Keratinocyte (primary cell): ENCODE measurements around the gene TMEM208. TPM values are rescaled to one million over a fixed set of nuclear protein-coding genes. Genes with fewer than 3 reads are reported as not detected.

Experiments used
- DNase-seq: peaks from one replicate; pipeline ENCODE4 v3.0.0-alpha.2; 2011; ENCODE audit warnings: low read depth, missing footprints, low spot score
- FAIRE-seq: peaks from 2 replicates; lab custom pipeline; 2011; peaks lifted over from hg19 to GRCh38; lab: Jason Lieb, UNC
- H2AFZ ChIP-seq: 2 replicates; pipeline ENCODE4 v1.6.0; 2012; ENCODE audit warnings: low read length, control low read depth, inconsistent platforms; ENCODE audit not compliant: control insufficient read depth
- H3K27ac ChIP-seq: 2 replicates; pipeline ENCODE4 v1.5.1; 2011; ENCODE audit warnings: low read length; ENCODE audit not compliant: control insufficient read depth, insufficient read depth
- H3K27me3 ChIP-seq: 3 replicates; pipeline ENCODE4 v1.6.0; 2011; ENCODE audit warnings: low read length; ENCODE audit not compliant: control insufficient read depth, insufficient read depth; ENCODE audit errors: extremely low read depth
- H3K36me3 ChIP-seq, 2 experiments: 2 replicates in 1 of 2; 3 replicates in 1 of 2; pipeline ENCODE4 v1.5.1; 2011; ENCODE audit warnings: low read length in 2 of 2, mild to moderate bottlenecking in 1 of 2; ENCODE audit not compliant: control insufficient read depth in 2 of 2, insufficient read depth in 2 of 2; ENCODE audit errors: extremely low read depth in 1 of 2
- H3K4me1 ChIP-seq: 3 replicates; pipeline ENCODE4 v1.5.1; 2011; ENCODE audit warnings: low read length; ENCODE audit not compliant: control insufficient read depth, insufficient read depth; ENCODE audit errors: extremely low read depth
- H3K4me2 ChIP-seq: 3 replicates; pipeline ENCODE4 v1.6.0; 2011; ENCODE audit warnings: low read depth, low read length; ENCODE audit not compliant: control insufficient read depth, insufficient read depth; ENCODE audit errors: extremely low read depth
- H3K4me3 ChIP-seq, 3 experiments: fragments of 200-600 bp in 1 of 3; sonication (generic) in 1 of 3; 2 replicates in 2 of 3; 3 replicates in 1 of 3; pipeline ENCODE4 v1.5.1; 2011 to 2016; ENCODE audit warnings: low read length in 3 of 3, mild to moderate bottlenecking in 3 of 3, control low read depth in 2 of 3, inconsistent platforms in 1 of 3, low read depth in 1 of 3, mixed read lengths in 1 of 3, mixed run types in 1 of 3, moderate library complexity in 1 of 3; ENCODE audit not compliant: control insufficient read depth in 2 of 3, insufficient read depth in 2 of 3; ENCODE audit errors: extremely low read depth in 1 of 3
- H3K79me2 ChIP-seq: 2 replicates; pipeline ENCODE4 v1.6.0; 2012; ENCODE audit warnings: low read length; ENCODE audit not compliant: control insufficient read depth, insufficient read depth
- H3K9ac ChIP-seq: 3 replicates; pipeline ENCODE4 v1.6.0; 2011; ENCODE audit warnings: low read length; ENCODE audit not compliant: control insufficient read depth, insufficient read depth; ENCODE audit errors: extremely low read depth
- H3K9me1 ChIP-seq: 3 replicates; pipeline ENCODE4 v1.6.0; 2011; ENCODE audit warnings: low read length; ENCODE audit not compliant: control insufficient read depth, insufficient read depth; ENCODE audit errors: extremely low read depth
- H3K9me3 ChIP-seq: 2 replicates; pipeline ENCODE4 v1.5.1; 2012; ENCODE audit warnings: low read depth, low read length; ENCODE audit not compliant: control insufficient read depth
- H4K20me1 ChIP-seq: 3 replicates; pipeline ENCODE4 v1.6.0; 2011; ENCODE audit warnings: low read length; ENCODE audit not compliant: control insufficient read depth, insufficient read depth; ENCODE audit errors: extremely low read depth
- CTCF ChIP-seq, 3 experiments: IDR thresholded peaks in 1 of 3; conservative IDR thresholded peaks in 1 of 3; optimal IDR thresholded peaks in 1 of 3; 2 replicates in 2 of 3; 3 replicates in 1 of 3; pipeline versions ENCODE3 to v1.5.1; 2011; ENCODE audit warnings: low read length in 3 of 3, mild to moderate bottlenecking in 3 of 3, moderate library complexity in 2 of 3, control low read depth in 1 of 3, inconsistent platforms in 1 of 3; ENCODE audit not compliant: insufficient read depth in 2 of 3; ENCODE audit errors: extremely low read depth in 1 of 3
- EZH2 ChIP-seq: IDR thresholded peaks from one replicate; pipeline ENCODE4 v1.6.1; 2012; ENCODE audit warnings: inconsistent platforms, mild to moderate bottlenecking, low read length, moderate library complexity
- dilution Hi-C: fragments of 300-500 bp; cut with MboI; formaldehyde crosslinking; loops from one replicate; pipeline ENCODE4 v1.7.0; 2020; ENCODE audit warnings: low sequenced_read_pairs; ENCODE audit not compliant: extremely low pct_ligation_motif_present
- polyA plus RNA-seq, 5 experiments: library from polyadenylated mRNA; depleted of rRNA in 3 of 5; stranded (reverse) in 3 of 5; stranded (forward) in 1 of 5; unstranded in 1 of 5; fragments of >200 nt; gene quantifications; 1 replicate in 1 of 5; 2 replicates in 3 of 5; 3 replicates in 1 of 5; pipeline versions ENCODE4 v1.2.1 to v1.2.3, GENCODE V29; 2011 to 2012; ENCODE audit warnings: missing spikeins in 2 of 5, low read depth in 1 of 5, low replicate concordance in 1 of 5

The TMEM208 gene
- polyA plus RNA-seq, 1 donor (not counting 4 experiments of a cell fraction or from before 2014, with no cell fraction given), result 44.9 TPM

- Histone ChIP-seq H3K79me2 (peaks cover 18% of the 10 kb centered on the region), H3K36me3 (peaks cover 2 to 5% of the 10 kb centered on the region in 2 experiments), H2AFZ (no peak overlapping the region), H3K4me2 (no peak overlapping the region), H3K4me3 (no peak overlapping the region), H3K9me3 (no peaks in the 10 kb centered on the region), H3K4me1 (peaks cover 20% of the 10 kb centered on the region), H3K9ac (no peak overlapping the region), H3K27me3 (no peaks in the 10 kb centered on the region), H3K9me1 (peaks cover 4% of the 10 kb centered on the region), H3K27ac (no peak overlapping the region), H4K20me1 (peaks cover 4% of the 10 kb centered on the region)
- DNase-seq (no peak), FAIRE-seq (no peak)
- dilution Hi-C loops, result no loop called here
- TF ChIP-seq EZH2 (no peak), CTCF (optimal IDR thresholded peaks at IDR 0.05 in 1 of 3, IDR thresholded peaks at IDR 0.05 in 1 of 3, conservative IDR thresholded peaks at IDR 0.05 in 1 of 3; ENCODE audit: extremely low read depth in 1 of 3, insufficient read depth in 2 of 3, low read length in 3 of 3) (no peak)
Observed at GRCh38 chr16:67188798-67189197, 38.1 kb upstream of the TMEM208 start.

- H3K27me3 ChIP-seq, result no peaks in the 10 kb centered on the region
- no peak within 1 kb of the TSS for H3K27ac ChIP-seq
- peaks cover 31% of the 10 kb centered on the region for H3K79me2 ChIP-seq
- TF ChIP-seq CTCF (optimal IDR thresholded peaks at IDR 0.05 in 1 of 3, IDR thresholded peaks at IDR 0.05 in 1 of 3, conservative IDR thresholded peaks at IDR 0.05 in 1 of 3; ENCODE audit: extremely low read depth in 1 of 3, insufficient read depth in 2 of 3, low read length in 3 of 3), result no peak
- TF ChIP-seq EZH2, result no peak
- peaks cover 4% of the 10 kb centered on the region for H4K20me1 ChIP-seq
- H2AFZ ChIP-seq, result no peak within 1 kb of the TSS
- H3K36me3 ChIP-seq, result peaks cover 13 to 17% of the 10 kb centered on the region in 2 experiments
- peaks cover 18% of the 10 kb centered on the region for H3K4me1 ChIP-seq
- H3K4me3 ChIP-seq, result no peak within 1 kb of the TSS
- dilution Hi-C loops, result no loop called here
- FAIRE-seq (no peak), DNase-seq (no peak)
- no peak within 1 kb of the TSS for H3K9ac ChIP-seq
- no peaks in the 10 kb centered on the region for H3K9me3 ChIP-seq
- H3K9me1 ChIP-seq, result peaks cover 4% of the 10 kb centered on the region
- H3K4me2 ChIP-seq, result no peak within 1 kb of the TSS
Observed at GRCh38 chr16:67190041-67190440, 36.9 kb upstream of the TMEM208 start, which contains the start of gene EXOC3L1. Gene EXOC3L1 (minus strand): TSS chr16:67190136. CDS start chr16:67189676, 460 bp downstream.
